GM19239 (cell line): Measurements from ENCODE around the gene TET3.

Source experiments
- DNase-seq: peaks from one replicate; pipeline ENCODE4 v3.0.0; 2011; ENCODE audit warnings: low spot score; ENCODE audit not compliant: insufficient read length
- FAIRE-seq: peaks from 2 replicates; lab custom pipeline; 2011; peaks lifted over from hg19 to GRCh38; lab: Jason Lieb, UNC

The TET3 gene

GRCh38 chr2:74002505-74003421, 18.1 kb downstream of the TET3 start:
- peak; percentile 81 for FAIRE-seq
- peak; percentile 86 for DNase-seq

- DNase-seq: no peak
- no peak for FAIRE-seq
These were observed 18.9 kb downstream of the TET3 start for GRCh38 chr2:74003494-74004211.

GRCh38 chr2:74004212-74005182, 19.8 kb downstream of the TET3 start:
- FAIRE-seq: no peak
- no peak for DNase-seq

GRCh38 chr2:74005786-74006185, 21.1 kb downstream of the TET3 start:
- FAIRE-seq (no peak), DNase-seq (no peak)

- DNase-seq: no peak
- no peak for FAIRE-seq
These were observed 21.7 kb downstream of the TET3 start for GRCh38 chr2:74006459-74006858.

- DNase-seq (no peak), FAIRE-seq (no peak)
These were observed 22.4 kb downstream of the TET3 start for GRCh38 chr2:74007121-74007520.

- DNase-seq (no peak), FAIRE-seq (no peak)
These were observed 23.0 kb downstream of the TET3 start for GRCh38 chr2:74007711-74008110.

GRCh38 chr2:74008761-74009395, 24.2 kb downstream of the TET3 start:
- FAIRE-seq (no peak), DNase-seq (no peak)

GRCh38 chr2:74009577-74009976, 24.9 kb downstream of the TET3 start:
- DNase-seq: no peak
- FAIRE-seq: no peak

- FAIRE-seq: no peak
- DNase-seq: no peak
These were observed 25.4 kb downstream of the TET3 start for GRCh38 chr2:74010087-74010541.

GRCh38 chr2:74011246-74011645, 26.5 kb downstream of the TET3 start:
- DNase-seq (no peak), FAIRE-seq (no peak)

- FAIRE-seq: no peak
- no peak for DNase-seq
These were observed 30.1 kb downstream of the TET3 start for GRCh38 chr2:74014813-74015212.

GRCh38 chr2:74017223-74017622, 32.5 kb downstream of the TET3 start:
- peak; percentile 53 for FAIRE-seq
- no peak for DNase-seq

GRCh38 chr2:74019516-74019915, 34.8 kb downstream of the TET3 start:
- no peak for FAIRE-seq
- DNase-seq: no peak

- no peak for DNase-seq
- no peak for FAIRE-seq
These were observed 36.1 kb downstream of the TET3 start for GRCh38 chr2:74020702-74021406.

GRCh38 chr2:74021407-74021755, 36.7 kb downstream of the TET3 start:
- FAIRE-seq (peak; percentile 23), DNase-seq (no peak)

GRCh38 chr2:74024216-74024615, 39.5 kb downstream of the TET3 start:
- DNase-seq (no peak), FAIRE-seq (no peak)

- DNase-seq: no peak
- peak; percentile 59 for FAIRE-seq
These were observed 41.4 kb downstream of the TET3 start for GRCh38 chr2:74025971-74026612.
